Endothelial cell of umbilical vein (primary cell): ENCODE measurements around the gene ZDHHC20. TPM values are rescaled to one million over a fixed set of nuclear protein-coding genes. Genes with fewer than 3 reads are reported as not detected.

Experiments
- BruUV-seq: library from RNA; stranded (reverse); fragments of 400-500 nt; replicated peaks from 2 replicates; lab custom pipeline; 2021; lab: Mats Ljungman, UMichigan
- CTCF ChIA-PET: fragments of 300-600, 350-600 bp; sonication (Branson Sonifier 250); formaldehyde crosslinking; loops from one replicate; lab custom pipeline; 2021; ENCODE audit warnings: antibody characterized with exemption, inconsistent platforms; lab: Charles Lee
- POLR2A ChIA-PET: fragments of 300-600, 350-600 bp; sonication (Branson Sonifier 250); formaldehyde crosslinking; loops from one replicate; lab custom pipeline; 2021; ENCODE audit warnings: antibody characterized with exemption, inconsistent platforms; lab: Charles Lee
- DNase-seq: peaks from one replicate; pipeline ENCODE4 v3.0.0-alpha.2; 2011; ENCODE audit warnings: low read depth, low spot score
- FAIRE-seq: peaks from 2 replicates; lab custom pipeline; 2011; peaks lifted over from hg19 to GRCh38; lab: Jason Lieb, UNC
- H2AFZ ChIP-seq: 2 replicates; pipeline ENCODE4 v1.6.0; 2012; ENCODE audit warnings: low read depth, low read length, control low read depth, inconsistent platforms
- H3K27ac ChIP-seq: 2 replicates; pipeline ENCODE4 v1.5.1; 2011; ENCODE audit warnings: low read depth, mild to moderate bottlenecking, control low read depth, low read length, moderate library complexity; ENCODE audit not compliant: insufficient read depth
- H3K27me3 ChIP-seq, 2 experiments: 2 replicates each; pipeline versions ENCODE4 v1.6.0 to v1.6.1; 2011; ENCODE audit warnings: low read length in 2 of 2, mixed read lengths in 1 of 2; ENCODE audit not compliant: control insufficient read depth in 2 of 2, insufficient read depth in 2 of 2
- H3K36me3 ChIP-seq, 2 experiments: 2 replicates in 1 of 2; 3 replicates in 1 of 2; pipeline ENCODE4 v1.5.1; 2011; ENCODE audit warnings: low read length in 2 of 2, mild to moderate bottlenecking in 1 of 2, moderate library complexity in 1 of 2; ENCODE audit not compliant: control insufficient read depth in 2 of 2, insufficient read depth in 2 of 2; ENCODE audit errors: extremely low read depth in 1 of 2
- H3K4me1 ChIP-seq: 3 replicates; pipeline ENCODE4 v1.5.1; 2011; ENCODE audit warnings: mild to moderate bottlenecking, low read length; ENCODE audit not compliant: control insufficient read depth, insufficient read depth; ENCODE audit errors: extremely low read depth
- H3K4me2 ChIP-seq: 2 replicates; pipeline ENCODE4 v1.6.1; 2011; ENCODE audit warnings: low read length, control low read depth, mixed read lengths; ENCODE audit not compliant: insufficient read depth
- H3K4me3 ChIP-seq, 3 experiments: fragments of 200-600 bp in 1 of 3; sonication (generic), shearing (Covaris generic) in 1 of 3; replicated peaks in 1 of 3; 2 replicates each; pipeline ENCODE4 v1.5.1; 2011 to 2016; ENCODE audit warnings: control low read depth in 3 of 3, low read length in 3 of 3, mild to moderate bottlenecking in 2 of 3, inconsistent platforms in 1 of 3, low read depth in 1 of 3, moderate library complexity in 1 of 3; ENCODE audit not compliant: insufficient read depth in 1 of 3
- H3K79me2 ChIP-seq: 2 replicates; pipeline ENCODE4 v1.6.0; 2012; ENCODE audit warnings: low read length, inconsistent platforms; ENCODE audit not compliant: control insufficient read depth, insufficient read depth
- H3K9ac ChIP-seq: replicated peaks from 2 replicates; pipeline ENCODE3; 2011; ENCODE audit warnings: low read length, control low read depth; ENCODE audit not compliant: insufficient read depth; ENCODE audit errors: extremely low read depth
- H3K9me1 ChIP-seq: replicated peaks from 3 replicates; pipeline ENCODE4 v1.6.0; 2011; ENCODE audit warnings: mild to moderate bottlenecking, low read length; ENCODE audit not compliant: control insufficient read depth, insufficient read depth; ENCODE audit errors: extremely low read depth
- H3K9me3 ChIP-seq: replicated peaks from 2 replicates; pipeline ENCODE4 v1.5.1; 2012; ENCODE audit warnings: low read length, inconsistent platforms; ENCODE audit not compliant: control insufficient read depth, insufficient read depth
- H4K20me1 ChIP-seq: replicated peaks from 2 replicates; pipeline ENCODE3; 2011; ENCODE audit warnings: mild to moderate bottlenecking, low read length; ENCODE audit not compliant: control insufficient read depth, insufficient read depth; ENCODE audit errors: extremely low read depth
- CTCF ChIP-seq, 2 donors: IDR thresholded peaks; 1 replicate in 1 of 2; 2 replicates in 1 of 2; pipeline ENCODE4 v1.5.1; 2011; ENCODE audit warnings: low read length in 2 of 2, mild to moderate bottlenecking in 2 of 2, moderate library complexity in 2 of 2, control low read depth in 1 of 2, inconsistent platforms in 1 of 2, low read depth in 1 of 2; ENCODE audit not compliant: insufficient read depth in 1 of 2; ENCODE audit errors: extremely low read depth in 1 of 2
- EZH2 ChIP-seq: IDR thresholded peaks from 2 replicates; pipeline ENCODE4 v1.6.1; 2012; ENCODE audit warnings: borderline replicate concordance, low read depth, mild to moderate bottlenecking, moderate library complexity, low read length, inconsistent platforms; ENCODE audit not compliant: severe bottlenecking
- FOS ChIP-seq: IDR thresholded peaks from 2 replicates; pipeline ENCODE4 v1.6.1; 2011; ENCODE audit warnings: mild to moderate bottlenecking, low read length, moderate library complexity, borderline replicate concordance; ENCODE audit not compliant: insufficient read depth
- GATA2 ChIP-seq: IDR thresholded peaks from 2 replicates; pipeline ENCODE4 v1.7.0; 2011; ENCODE audit warnings: low read depth, mild to moderate bottlenecking, moderate library complexity, mixed read lengths, low read length; ENCODE audit not compliant: insufficient read length, insufficient read depth
- JUN ChIP-seq: IDR thresholded peaks from 2 replicates; pipeline ENCODE4 v1.6.1; 2011; ENCODE audit warnings: borderline replicate concordance, low read depth; ENCODE audit not compliant: insufficient read length, insufficient read depth
- MYC ChIP-seq: IDR thresholded peaks from one replicate; pipeline ENCODE4 v1.6.1; 2011; ENCODE audit warnings: mild to moderate bottlenecking, low read depth, low read length
- POLR2A ChIP-seq: IDR thresholded peaks from 2 replicates; pipeline ENCODE4 v1.6.1; 2012; ENCODE audit warnings: low read depth, mild to moderate bottlenecking, control low read depth, low read length
- POLR2AphosphoS5 ChIP-seq: IDR thresholded peaks from 2 replicates; pipeline ENCODE4 v1.6.1; 2012; ENCODE audit warnings: low read depth, mild to moderate bottlenecking, control low read depth, low read length, moderate library complexity; ENCODE audit not compliant: insufficient read depth
- dilution Hi-C: fragments of 300-500 bp; cut with MboI; formaldehyde crosslinking; loops from one replicate; pipeline ENCODE4 v1.15.0; 2019; ENCODE audit warnings: low sequenced_read_pairs; ENCODE audit not compliant: extremely low pct_ligation_motif_present
- intact Hi-C: fragments of 100-400 bp; cut with micrococcal nuclease; formaldehyde crosslinking; loops from one replicate; pipeline ENCODE4 v1.10.0; 2022
- polyA plus RNA-seq, 4 experiments: library from polyadenylated mRNA; depleted of rRNA in 3 of 4; stranded (reverse) in 3 of 4; unstranded in 1 of 4; fragments of >200 nt; gene quantifications; 2 replicates each; pipeline versions ENCODE4 v1.2.1 to v1.2.3, GENCODE V29; 2011 to 2012; ENCODE audit warnings: missing spikeins in 1 of 4
- total RNA-seq: library from RNA; stranded (reverse); gene quantifications from 2 replicates; pipeline ENCODE4 v1.2.3, GENCODE V29; 2021
- TF ChIP-seq, protein P1 (sequence below): IDR thresholded peaks from 2 replicates; pipeline ENCODE4 v1.6.1; 2011; ENCODE audit not compliant: insufficient read depth, insufficient read length

The ZDHHC20 gene
- total and polyA plus RNA-seq, 2 donors (not counting 3 experiments of a cell fraction or from before 2014, with no cell fraction given), result 22.1 to 59.4 TPM

DNA sequence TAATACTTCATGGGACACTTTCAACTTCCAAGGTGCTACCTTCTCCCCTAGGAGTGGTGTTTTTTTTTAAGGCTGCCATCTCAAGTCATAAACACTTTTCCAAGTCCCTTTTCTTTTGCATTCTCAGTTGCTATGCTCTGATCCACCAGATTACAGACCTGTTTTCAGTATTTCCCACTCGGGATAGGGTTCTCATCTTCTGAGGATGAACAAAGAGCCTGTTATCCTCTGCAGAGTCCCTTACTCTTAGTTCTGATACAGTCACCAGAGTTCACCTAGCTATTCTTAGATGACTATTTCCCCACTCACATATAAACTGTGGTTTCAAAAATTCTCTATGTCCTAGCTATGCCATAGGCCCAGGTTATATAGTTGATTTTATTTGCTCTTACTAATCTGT is 15.9 kb downstream of the ZDHHC20 start:
- DNase-seq, result no peak
- Histone ChIP-seq H3K4me2 (no peak overlapping the region), H3K27ac (no peak overlapping the region), H3K4me1 (no peaks in the 10 kb centered on the region), H3K36me3 (no peaks in the 10 kb centered on the region), H3K9ac (no peak overlapping the region), H3K9me3 (no peaks in the 10 kb centered on the region), H3K4me3 (no peak overlapping the region), H4K20me1 (peaks cover 4% of the 10 kb centered on the region), H3K9me1 (no peaks in the 10 kb centered on the region), H3K79me2 (peaks cover 59% of the 10 kb centered on the region), H2AFZ (no peak overlapping the region), H3K27me3 (no peaks in the 10 kb centered on the region)
- TF ChIP-seq POLR2A, result no peak
- no peak for FAIRE-seq
- intact Hi-C loops, result no loop called here
- POLR2A ChIA-PET, result interaction anchor here (0.5 kb wide), 1 partner anchor 1845 kb away, joined by 4 read pairs; no protein-coding TSS in a partner anchor
- CTCF ChIA-PET, result no interaction called here
- dilution Hi-C loops, result no loop called here
- no TSS peak for BruUV-seq

- TF ChIP-seq MYC, result no peak
- no peak for TF ChIP-seq JUN
- no peak for TF ChIP-seq CTCF (IDR thresholded peaks at IDR 0.05; ENCODE audit: extremely low read depth in 1 of 2, insufficient read depth in 1 of 2, low read depth in 1 of 2, low read length in 2 of 2)
- TF ChIP-seq POLR2A, result no peak
- no peak for TF ChIP-seq EZH2
- TF ChIP-seq GATA2, result no peak
- no peak for TF ChIP-seq POLR2AphosphoS5
- TF ChIP-seq, protein P1, sequence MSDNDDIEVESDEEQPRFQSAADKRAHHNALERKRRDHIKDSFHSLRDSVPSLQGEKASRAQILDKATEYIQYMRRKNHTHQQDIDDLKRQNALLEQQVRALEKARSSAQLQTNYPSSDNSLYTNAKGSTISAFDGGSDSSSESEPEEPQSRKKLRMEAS, result no peak
- TF ChIP-seq FOS, result no peak
- Histone ChIP-seq H3K9ac (no peak overlapping the region), H3K27ac (no peak overlapping the region), H3K4me1 (peaks cover 18% of the 10 kb centered on the region), H2AFZ (no peak overlapping the region), H4K20me1 (no peaks in the 10 kb centered on the region), H3K27me3 (no peaks in the 10 kb centered on the region), H3K4me3 (no peak overlapping the region), H3K36me3 (no peaks in the 10 kb centered on the region), H3K9me3 (no peaks in the 10 kb centered on the region), H3K79me2 (peaks cover 41% of the 10 kb centered on the region), H3K9me1 (no peaks in the 10 kb centered on the region), H3K4me2 (no peak overlapping the region)
- ChIA-PET CTCF (interaction anchor here (1.3 to 1.6 kb wide), 2 partner anchors 20 to 40 kb away, joined by 3 to 8 read pairs; no protein-coding TSS in a partner anchor), POLR2A (no interaction called here)
- FAIRE-seq (no peak), DNase-seq (no peak)
- BruUV-seq, result no TSS peak
- dilution Hi-C loops, result no loop called here
- intact Hi-C loops, result loop anchor here (1.0 kb wide), 1 partner anchor 23 kb away; the partner anchor contains the start of gene ZDHHC20
These were observed 22.5 kb downstream of the ZDHHC20 start for GRCh38 chr13:21436582-21436981.
